IPS-15b (cell line): ENCODE measurements around the gene SMYD3.

Experiments
- H3K27me3 ChIP-seq: one replicate; pipeline ENCODE4 v1.6.1; 2013; ENCODE audit warnings: low read length; ENCODE audit not compliant: control insufficient read depth, insufficient read depth
- H3K36me3 ChIP-seq: one replicate; pipeline ENCODE4 v1.6.1; 2013; ENCODE audit warnings: low read length; ENCODE audit not compliant: control insufficient read depth, insufficient read depth
- H3K4me1 ChIP-seq: one replicate; pipeline ENCODE4 v1.6.1; 2013; ENCODE audit warnings: mild to moderate bottlenecking, low read length; ENCODE audit not compliant: control insufficient read depth, insufficient read depth
- H3K4me3 ChIP-seq: one replicate; pipeline ENCODE4 v1.5.1; 2013; ENCODE audit warnings: low read depth, low read length
- H3K9ac ChIP-seq: one replicate; pipeline ENCODE4 v1.6.1; 2013; ENCODE audit warnings: low read depth, mild to moderate bottlenecking, low read length
- H3K9me3 ChIP-seq: one replicate; pipeline ENCODE4 v1.6.1; 2013; ENCODE audit warnings: mild to moderate bottlenecking, low read length; ENCODE audit not compliant: control insufficient read depth, insufficient read depth

SMYD3 gene

DNA sequence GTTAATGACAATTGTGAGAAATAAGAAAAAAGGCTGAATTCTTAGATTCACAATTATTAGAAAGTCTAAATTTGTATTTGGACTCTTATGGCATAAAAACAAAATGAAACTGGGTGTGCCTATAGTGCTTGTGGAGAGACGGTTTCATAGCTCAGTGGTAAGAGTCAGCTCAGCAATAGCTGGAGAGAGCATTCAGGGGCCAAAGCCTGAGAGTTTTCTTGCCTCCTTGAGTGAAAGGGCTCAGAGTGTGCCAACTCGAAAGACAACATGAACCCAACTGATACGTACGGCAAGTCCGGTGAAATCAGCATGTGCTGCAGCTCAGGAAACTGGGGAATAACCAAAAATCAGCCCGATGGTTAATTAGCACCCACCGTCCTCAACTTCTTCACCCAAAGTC lies 577.9 kb downstream of the SMYD3 start:
- Histone ChIP-seq H3K4me3 (no peak overlapping the region), H3K36me3 (no peaks in the 10 kb centered on the region)

GRCh38 chr1:245926888-245927287 lies 580.2 kb downstream of the SMYD3 start:
- no peaks in the 10 kb centered on the region for H3K36me3 ChIP-seq

More for the DNA sequence above, 577.9 kb downstream of the SMYD3 start:
- Histone ChIP-seq H3K27me3 (no peaks in the 10 kb centered on the region), H3K9me3 (no peaks in the 10 kb centered on the region), H3K9ac (no peak overlapping the region), H3K4me1 (no peaks in the 10 kb centered on the region)

DNA sequence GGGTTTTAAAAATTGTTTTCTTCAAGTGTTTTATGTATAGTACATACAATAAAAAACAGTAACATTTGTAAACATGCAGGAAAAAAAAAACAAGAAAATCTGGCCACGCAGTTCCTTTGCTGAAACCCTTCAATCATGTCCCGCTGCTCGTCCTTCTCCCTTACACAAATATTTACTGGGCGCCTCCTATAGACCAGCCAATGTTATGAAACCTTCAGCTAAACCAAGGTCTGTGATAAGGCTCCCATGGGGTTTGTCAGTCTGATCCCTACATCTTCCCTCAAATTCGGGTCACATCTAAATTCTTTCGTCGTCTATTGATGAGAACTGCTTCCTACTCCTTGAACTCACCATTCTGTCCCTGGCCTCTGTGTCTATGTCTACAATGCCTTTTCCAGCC lies 583.9 kb downstream of the SMYD3 start:
- Histone ChIP-seq H3K27me3 (no peaks in the 10 kb centered on the region), H3K9me3 (no peaks in the 10 kb centered on the region), H3K4me1 (no peaks in the 10 kb centered on the region), H3K4me3 (no peak overlapping the region), H3K9ac (no peak overlapping the region), H3K36me3 (no peaks in the 10 kb centered on the region)

More at GRCh38 chr1:245926888-245927287, 580.2 kb downstream of the SMYD3 start:
- no peaks in the 10 kb centered on the region for H3K27me3 ChIP-seq
- no peaks in the 10 kb centered on the region for H3K4me1 ChIP-seq
- no peaks in the 10 kb centered on the region for H3K9me3 ChIP-seq
- H3K4me3 ChIP-seq = no peak overlapping the region
- H3K9ac ChIP-seq = no peak overlapping the region

DNA sequence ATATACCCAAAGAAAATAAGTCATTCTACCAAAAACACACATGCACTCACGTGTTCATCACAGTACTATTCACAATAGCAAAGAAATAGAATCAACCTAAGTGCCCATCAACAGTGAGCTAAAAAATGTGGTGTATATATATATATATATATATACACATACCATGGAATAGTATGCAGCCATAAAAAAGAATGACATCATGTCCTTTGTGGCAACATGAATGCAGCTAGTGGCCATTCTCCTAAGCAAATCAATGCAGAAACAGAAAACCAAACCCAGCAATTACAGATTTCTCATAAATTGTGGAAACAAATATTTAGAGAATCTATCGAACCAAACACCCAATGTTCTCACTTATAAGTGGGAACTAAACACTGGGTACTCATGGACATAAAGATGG lies 585.7 kb downstream of the SMYD3 start:
- Histone ChIP-seq H3K9me3 (no peaks in the 10 kb centered on the region), H3K4me3 (no peak overlapping the region), H3K9ac (no peak overlapping the region), H3K36me3 (no peaks in the 10 kb centered on the region), H3K4me1 (no peaks in the 10 kb centered on the region), H3K27me3 (no peaks in the 10 kb centered on the region)

- no peaks in the 10 kb centered on the region for H3K4me1 ChIP-seq
Measured at GRCh38 chr1:245917403-245917802, 589.7 kb downstream of the SMYD3 start.

GRCh38 chr1:245915841-245916240 lies 591.2 kb downstream of the SMYD3 start:
- Histone ChIP-seq H3K9me3 (no peaks in the 10 kb centered on the region), H3K9ac (no peak overlapping the region), H3K4me3 (no peak overlapping the region), H3K27me3 (no peaks in the 10 kb centered on the region), H3K4me1 (no peaks in the 10 kb centered on the region), H3K36me3 (no peaks in the 10 kb centered on the region)

More at GRCh38 chr1:245917403-245917802, 589.7 kb downstream of the SMYD3 start:
- no peaks in the 10 kb centered on the region for H3K27me3 ChIP-seq
- H3K36me3 ChIP-seq = no peaks in the 10 kb centered on the region
- H3K9ac ChIP-seq = no peak overlapping the region
- no peaks in the 10 kb centered on the region for H3K9me3 ChIP-seq
- no peak overlapping the region for H3K4me3 ChIP-seq

- Histone ChIP-seq H3K9me3 (no peaks in the 10 kb centered on the region), H3K9ac (no peak overlapping the region), H3K36me3 (no peaks in the 10 kb centered on the region), H3K27me3 (no peaks in the 10 kb centered on the region), H3K4me1 (no peaks in the 10 kb centered on the region), H3K4me3 (no peak overlapping the region)
Measured at GRCh38 chr1:245915406-245915805, 591.7 kb downstream of the SMYD3 start.

- H3K27me3 ChIP-seq = no peaks in the 10 kb centered on the region
- no peaks in the 10 kb centered on the region for H3K9me3 ChIP-seq
- H3K9ac ChIP-seq = no peak overlapping the region
- H3K36me3 ChIP-seq = no peaks in the 10 kb centered on the region
- no peak overlapping the region for H3K4me3 ChIP-seq
- H3K4me1 ChIP-seq = no peaks in the 10 kb centered on the region
Measured at GRCh38 chr1:245908543-245908942, 598.5 kb downstream of the SMYD3 start.

DNA sequence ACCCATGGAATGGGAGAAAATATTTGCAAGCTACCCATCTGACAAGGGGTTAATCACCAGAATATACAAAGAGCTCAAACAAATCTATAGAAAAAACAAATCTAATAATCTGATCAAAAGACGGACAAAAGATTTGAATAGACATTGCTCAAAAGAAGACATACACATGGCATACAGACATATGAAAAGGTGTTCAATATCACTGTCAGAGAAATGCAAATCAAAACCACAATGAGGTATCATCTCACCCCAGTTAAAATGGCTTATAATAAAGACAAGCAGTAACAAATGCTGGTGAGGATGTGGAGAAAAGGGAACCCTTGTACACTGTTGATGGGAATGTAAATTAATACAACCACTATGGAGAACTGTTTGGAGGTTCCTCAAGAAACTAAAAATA lies 600.9 kb downstream of the SMYD3 start:
- Histone ChIP-seq H3K36me3 (no peaks in the 10 kb centered on the region), H3K4me3 (no peak overlapping the region), H3K9ac (no peak overlapping the region), H3K27me3 (no peaks in the 10 kb centered on the region), H3K9me3 (no peaks in the 10 kb centered on the region), H3K4me1 (no peaks in the 10 kb centered on the region)

GRCh38 chr1:245903851-245904250 lies 603.2 kb downstream of the SMYD3 start:
- Histone ChIP-seq H3K4me1 (no peaks in the 10 kb centered on the region), H3K4me3 (no peak overlapping the region), H3K27me3 (no peaks in the 10 kb centered on the region), H3K9me3 (no peaks in the 10 kb centered on the region), H3K9ac (no peak overlapping the region), H3K36me3 (no peaks in the 10 kb centered on the region)

DNA sequence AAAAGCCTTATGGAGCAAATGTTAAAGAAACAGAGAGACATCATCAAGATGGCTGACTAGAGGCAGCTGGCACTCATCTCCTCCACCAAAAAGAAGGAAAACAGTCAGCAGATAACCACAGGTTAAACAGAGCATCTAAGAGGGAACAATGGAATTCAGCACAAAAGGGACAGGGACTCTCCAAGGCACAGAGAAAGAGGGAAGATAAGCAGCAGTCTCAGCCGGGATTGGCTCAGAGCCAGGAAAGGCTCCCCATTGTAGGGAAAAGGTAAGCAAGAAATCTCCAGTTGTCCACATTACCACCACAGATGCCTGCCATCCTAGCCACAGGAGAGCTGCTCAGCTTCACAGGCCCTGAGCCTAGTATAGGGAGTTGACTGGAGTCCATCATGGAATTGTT lies 605.5 kb downstream of the SMYD3 start:
- H3K36me3 ChIP-seq = no peaks in the 10 kb centered on the region
- H3K27me3 ChIP-seq = no peaks in the 10 kb centered on the region
- H3K4me1 ChIP-seq = no peaks in the 10 kb centered on the region
- H3K9me3 ChIP-seq = no peaks in the 10 kb centered on the region
- H3K4me3 ChIP-seq = no peak overlapping the region
- no peak overlapping the region for H3K9ac ChIP-seq

DNA sequence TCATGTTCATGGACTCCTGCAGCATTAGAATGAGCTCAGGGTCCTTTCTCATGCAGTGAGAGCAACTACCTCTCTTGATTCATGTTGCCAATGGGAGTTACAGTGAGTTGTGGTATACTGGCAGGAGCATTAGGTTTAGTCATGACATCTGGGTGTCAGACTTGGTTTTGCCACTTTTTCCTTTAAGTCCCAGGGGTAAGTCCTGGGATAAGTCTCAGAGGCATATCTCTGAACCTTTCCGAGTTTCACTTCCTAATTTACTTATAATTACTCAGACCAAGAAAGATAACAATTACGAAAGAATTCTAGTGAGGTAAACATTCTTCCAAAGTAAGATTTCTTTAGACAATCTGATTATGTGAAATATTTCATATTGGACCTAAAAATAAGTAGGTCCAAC lies 606.0 kb downstream of the SMYD3 start:
- Histone ChIP-seq H3K4me3 (no peak overlapping the region), H3K9ac (no peak overlapping the region), H3K27me3 (no peaks in the 10 kb centered on the region)

GRCh38 chr1:245898581-245898980 lies 608.5 kb downstream of the SMYD3 start:
- Histone ChIP-seq H3K4me1 (no peaks in the 10 kb centered on the region), H3K36me3 (no peaks in the 10 kb centered on the region), H3K9me3 (no peaks in the 10 kb centered on the region), H3K9ac (no peak overlapping the region), H3K27me3 (no peaks in the 10 kb centered on the region), H3K4me3 (no peak overlapping the region)

More for the DNA sequence above, 606.0 kb downstream of the SMYD3 start:
- no peaks in the 10 kb centered on the region for H3K36me3 ChIP-seq
- no peaks in the 10 kb centered on the region for H3K9me3 ChIP-seq
- no peaks in the 10 kb centered on the region for H3K4me1 ChIP-seq
